Uterus (tissue), 4 donors: ENCODE data around the gene NAV3. TPM values are rescaled to one million over a fixed set of nuclear protein-coding genes. Genes with fewer than 3 reads are reported as not detected.

Experiments
- DNase-seq, 2 donors: peaks; one replicate each; pipeline ENCODE4 v3.0.0-alpha.2; 2019 to 2020
- H3K27ac ChIP-seq, 2 donors: fragments of 200-600 bp; sonication (generic); 1 replicate in 1 of 2; 2 replicates in 1 of 2; pipeline ENCODE4 v1.5.1; 2016 to 2018
- H3K27me3 ChIP-seq, 2 donors: fragments of 200-600 bp; sonication (generic); one replicate each; pipeline ENCODE4 v1.5.1; 2018 to 2019; ENCODE audit warnings: control low read depth in 1 of 2
- H3K36me3 ChIP-seq, 2 donors: fragments of 200-600 bp; sonication (generic); one replicate each; pipeline ENCODE4 v1.5.1; 2019; ENCODE audit warnings: control low read depth in 1 of 2
- H3K4me1 ChIP-seq, 2 donors: fragments of 200-600 bp; sonication (generic); one replicate each; pipeline ENCODE4 v1.5.1; 2018 to 2019; ENCODE audit warnings: control low read depth in 1 of 2
- H3K4me3 ChIP-seq, 2 donors: fragments of 200-600 bp; sonication (generic); 1 replicate in 1 of 2; 2 replicates in 1 of 2; pipeline ENCODE4 v1.5.1; 2018 to 2019; ENCODE audit warnings: mild to moderate bottlenecking in 1 of 2
- H3K9me3 ChIP-seq, 2 donors: fragments of 200-600 bp; sonication (generic); one replicate each; pipeline ENCODE4 v1.5.1; 2019; ENCODE audit warnings: control low read depth in 1 of 2
- POLR2A ChIP-seq, 2 donors: fragments of 450-650 bp; IDR thresholded peaks; one replicate each; pipeline ENCODE4 v1.6.1; 2016; ENCODE audit warnings: antibody characterized with exemption in 2 of 2, mild to moderate bottlenecking in 1 of 2, moderate library complexity in 1 of 2
- intact Hi-C: fragments of 100-400 bp; cut with DNase I; formaldehyde crosslinking; loops from one replicate; pipeline ENCODE4 v1.15.1; 2023; ENCODE audit warnings: low total_unique reads
- total RNA-seq, 4 donors: library from RNA; depleted of rRNA in 3 of 4; stranded (reverse); fragments of >200 nt in 3 of 4; gene quantifications; one replicate each; pipeline versions ENCODE4 v1.1.0 to v1.2.4, GENCODE V29; 2014 to 2023
- TF ChIP-seq, protein P1 (sequence below), 4 experiments: fragments of 200-600 bp in 2 of 4; fragments of 450-650 bp in 2 of 4; sonication (generic) in 2 of 4; IDR thresholded peaks; one replicate each; pipeline ENCODE4 v1.5.1; 2016 to 2019; ENCODE audit warnings: antibody characterized with exemption in 4 of 4, mild to moderate bottlenecking in 2 of 4, moderate library complexity in 1 of 4
- donor health status: DM: yes; HTN: yes; CAD: no.

The NAV3 gene
- total RNA-seq, 4 donors from 2014 or later: 7.2 to 33.9 (median 13.0) TPM

DNA sequence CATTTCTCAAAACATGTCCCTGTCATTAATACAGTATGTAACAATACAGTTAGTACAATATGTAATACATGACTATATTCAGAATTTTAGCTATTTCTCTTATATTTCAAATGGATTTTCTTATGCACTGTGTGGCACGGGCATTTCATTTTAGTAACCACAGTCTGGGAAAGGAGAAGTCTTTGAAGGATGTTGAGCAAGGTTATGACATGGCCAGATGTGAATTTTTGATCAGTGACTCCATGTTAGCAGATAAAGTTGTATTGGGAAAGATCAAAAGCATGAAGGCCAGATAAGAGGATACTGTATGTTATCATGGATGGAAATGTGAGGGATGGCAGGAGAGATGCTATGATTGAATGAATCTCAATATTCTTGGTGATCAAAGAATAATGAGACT is 285.2 kb downstream of the NAV3 start:
- no peak overlapping the region for H3K27ac ChIP-seq
- H3K4me3 ChIP-seq: no peak overlapping the region
- H3K36me3 ChIP-seq: no peaks in the 10 kb centered on the region
- no peak for DNase-seq
- intact Hi-C loops: no loop called here
- TF ChIP-seq, protein P1, sequence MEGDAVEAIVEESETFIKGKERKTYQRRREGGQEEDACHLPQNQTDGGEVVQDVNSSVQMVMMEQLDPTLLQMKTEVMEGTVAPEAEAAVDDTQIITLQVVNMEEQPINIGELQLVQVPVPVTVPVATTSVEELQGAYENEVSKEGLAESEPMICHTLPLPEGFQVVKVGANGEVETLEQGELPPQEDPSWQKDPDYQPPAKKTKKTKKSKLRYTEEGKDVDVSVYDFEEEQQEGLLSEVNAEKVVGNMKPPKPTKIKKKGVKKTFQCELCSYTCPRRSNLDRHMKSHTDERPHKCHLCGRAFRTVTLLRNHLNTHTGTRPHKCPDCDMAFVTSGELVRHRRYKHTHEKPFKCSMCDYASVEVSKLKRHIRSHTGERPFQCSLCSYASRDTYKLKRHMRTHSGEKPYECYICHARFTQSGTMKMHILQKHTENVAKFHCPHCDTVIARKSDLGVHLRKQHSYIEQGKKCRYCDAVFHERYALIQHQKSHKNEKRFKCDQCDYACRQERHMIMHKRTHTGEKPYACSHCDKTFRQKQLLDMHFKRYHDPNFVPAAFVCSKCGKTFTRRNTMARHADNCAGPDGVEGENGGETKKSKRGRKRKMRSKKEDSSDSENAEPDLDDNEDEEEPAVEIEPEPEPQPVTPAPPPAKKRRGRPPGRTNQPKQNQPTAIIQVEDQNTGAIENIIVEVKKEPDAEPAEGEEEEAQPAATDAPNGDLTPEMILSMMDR (IDR thresholded peaks at IDR 0.05): no peak
- no peak for TF ChIP-seq POLR2A (IDR thresholded peaks at IDR 0.05)
- H3K27me3 ChIP-seq: no peaks in the 10 kb centered on the region
- no peaks in the 10 kb centered on the region for H3K9me3 ChIP-seq
- no peaks in the 10 kb centered on the region for H3K4me1 ChIP-seq

GRCh38 chr12:78118036-78118435 is 287.3 kb downstream of the NAV3 start:
- Histone ChIP-seq H3K4me1 (no peaks in the 10 kb centered on the region), H3K4me3 (no peak overlapping the region), H3K9me3 (no peaks in the 10 kb centered on the region), H3K27me3 (no peaks in the 10 kb centered on the region), H3K36me3 (no peaks in the 10 kb centered on the region), H3K27ac (no peak overlapping the region)
- intact Hi-C loops: no loop called here
- TF ChIP-seq POLR2A (IDR thresholded peaks at IDR 0.05): no peak
- TF ChIP-seq, protein P1 (IDR thresholded peaks at IDR 0.05): no peak
- no peak for DNase-seq

DNA sequence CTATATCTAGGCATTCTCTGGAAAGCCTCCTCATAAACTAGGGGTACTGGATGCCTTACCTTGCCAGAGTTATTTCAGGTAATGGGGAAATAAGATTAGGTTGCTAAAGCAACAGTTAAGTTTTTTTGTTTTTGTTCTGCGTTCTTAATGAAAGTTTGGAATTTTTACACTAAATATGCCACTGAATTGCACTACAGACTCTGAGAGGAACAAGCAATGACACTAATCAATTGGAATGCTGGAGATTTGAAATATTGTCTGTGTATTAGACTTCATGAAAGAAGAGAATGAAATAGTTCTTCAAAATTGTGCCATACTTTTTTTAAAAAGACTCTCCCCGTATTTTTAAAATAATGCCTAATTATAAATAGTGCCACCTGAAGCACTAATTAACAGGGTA is 287.8 kb downstream of the NAV3 start:
- intact Hi-C loops: no loop called here
- no peak for DNase-seq
- Histone ChIP-seq H3K27me3 (no peaks in the 10 kb centered on the region), H3K4me3 (no peak overlapping the region), H3K9me3 (no peaks in the 10 kb centered on the region), H3K36me3 (no peaks in the 10 kb centered on the region), H3K4me1 (no peaks in the 10 kb centered on the region), H3K27ac (no peak overlapping the region)
- TF ChIP-seq, protein P1 (IDR thresholded peaks at IDR 0.05): no peak
- no peak for TF ChIP-seq POLR2A (IDR thresholded peaks at IDR 0.05)

GRCh38 chr12:78119351-78119918 is 288.7 kb downstream of the NAV3 start:
- Histone ChIP-seq H3K27ac (no peak overlapping the region), H3K9me3 (no peaks in the 10 kb centered on the region), H3K27me3 (no peaks in the 10 kb centered on the region), H3K4me1 (no peaks in the 10 kb centered on the region), H3K4me3 (no peak overlapping the region), H3K36me3 (no peaks in the 10 kb centered on the region)
- no peak for DNase-seq
- TF ChIP-seq, protein P1 (IDR thresholded peaks at IDR 0.05): no peak
- TF ChIP-seq POLR2A (IDR thresholded peaks at IDR 0.05): no peak
- intact Hi-C loops: no loop called here

DNA sequence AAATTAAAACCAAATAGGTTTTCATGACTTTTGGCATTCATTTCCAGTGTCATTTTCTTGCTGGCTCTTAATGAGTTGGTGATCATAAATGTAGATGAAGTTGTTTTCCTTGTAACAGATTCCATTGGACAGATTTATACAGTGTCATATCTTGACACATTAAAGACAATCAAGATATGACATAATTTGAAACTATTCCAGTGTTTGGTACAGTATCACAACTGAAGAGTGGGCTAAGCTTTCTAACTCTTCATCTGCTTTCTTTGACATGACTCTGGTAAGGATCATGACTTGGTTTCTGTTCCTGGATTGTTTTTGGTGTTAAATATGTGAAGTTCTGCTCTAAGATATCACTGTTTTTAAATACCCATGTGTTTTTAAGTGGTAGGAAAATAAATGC is 289.6 kb downstream of the NAV3 start:
- H3K36me3 ChIP-seq: no peaks in the 10 kb centered on the region
- DNase-seq: no peak
- H3K27ac ChIP-seq: no peak overlapping the region
- H3K4me3 ChIP-seq: no peak overlapping the region
- no peaks in the 10 kb centered on the region for H3K4me1 ChIP-seq
- intact Hi-C loops: no loop called here
- no peaks in the 10 kb centered on the region for H3K27me3 ChIP-seq
- H3K9me3 ChIP-seq: no peaks in the 10 kb centered on the region
- TF ChIP-seq, protein P1 (IDR thresholded peaks at IDR 0.05): no peak
- TF ChIP-seq POLR2A (IDR thresholded peaks at IDR 0.05): no peak
